IMR-90 (cell line): ENCODE results near the gene IQCE. TPM values are rescaled to one million over a fixed set of nuclear protein-coding genes. Genes with fewer than 3 reads are reported as not detected.

Source experiments
- ATAC-seq: fragments of 200-7000 bp; cut with Tn5 transposase; 2 replicates; pipeline ENCODE4 v1.9.1; 2020; ENCODE audit warnings: low read depth, mild to moderate bottlenecking, moderate library complexity
- BruUV-seq: library from RNA; stranded (reverse); fragments of 400-500 nt; replicated peaks from 2 replicates; lab custom pipeline; 2021; lab: Mats Ljungman, UMichigan
- CTCF ChIA-PET: fragments of 300-600 bp; formaldehyde crosslinking; extraction: SDS; loops from one replicate; lab custom pipeline; 2021; ENCODE audit warnings: antibody characterized with exemption; lab: Yijun Ruan, JAX
- POLR2A ChIA-PET: fragments of 300-600 bp; sonication (Branson Sonifier 250); formaldehyde crosslinking; loops from one replicate; lab custom pipeline; 2022; ENCODE audit warnings: antibody characterized with exemption; ENCODE audit not compliant: unreplicated experiment; lab: Charles Lee
- DNase-seq: peaks from one replicate; pipeline ENCODE4 v3.0.0; 2013
- H2AFZ ChIP-seq: replicated peaks from 2 replicates; pipeline ENCODE3; 2013; ENCODE audit warnings: low read length, mild to moderate bottlenecking; ENCODE audit not compliant: poor library complexity
- H2AK5ac ChIP-seq: 2 replicates; pipeline ENCODE4 v1.6.1; 2013; ENCODE audit warnings: low read depth, low read length, inconsistent platforms
- H2AK9ac ChIP-seq: replicated peaks from 2 replicates; pipeline ENCODE3; 2013; ENCODE audit warnings: mild to moderate bottlenecking, low read depth, low read length, moderate library complexity; ENCODE audit not compliant: poor library complexity
- H2BK120ac ChIP-seq: 2 replicates; pipeline ENCODE4 v1.6.1; 2013; ENCODE audit warnings: low read depth, low read length, inconsistent platforms
- H2BK15ac ChIP-seq: 3 replicates; pipeline ENCODE4 v1.6.1; 2013; ENCODE audit warnings: low read depth, low read length, inconsistent platforms
- H2BK20ac ChIP-seq: 2 replicates; pipeline ENCODE4 v1.6.1; 2013; ENCODE audit warnings: low read depth, mild to moderate bottlenecking, inconsistent platforms, low read length, moderate library complexity
- H2BK5ac ChIP-seq: 2 replicates; pipeline ENCODE4 v1.6.1; 2013; ENCODE audit warnings: mild to moderate bottlenecking, low read depth, low read length, inconsistent platforms; ENCODE audit not compliant: poor library complexity, severe bottlenecking
- H3K14ac ChIP-seq: replicated peaks from 2 replicates; pipeline ENCODE4 v1.6.1; 2013; ENCODE audit warnings: low read depth, low read length, inconsistent platforms
- H3K18ac ChIP-seq: 2 replicates; pipeline ENCODE4 v1.6.1; 2013; ENCODE audit warnings: low read depth, low read length, control low read depth
- H3K23ac ChIP-seq: 2 replicates; pipeline ENCODE4 v1.6.1; 2013; ENCODE audit warnings: low read depth, low read length, inconsistent platforms
- H3K27ac ChIP-seq: 2 replicates; pipeline ENCODE4 v1.5.1; 2013; ENCODE audit warnings: mild to moderate bottlenecking, control low read depth, low read length; ENCODE audit not compliant: insufficient read depth
- H3K27me3 ChIP-seq: 2 replicates; pipeline ENCODE4 v1.6.1; 2013; ENCODE audit warnings: low read length; ENCODE audit not compliant: control insufficient read depth, insufficient read depth
- H3K36me3 ChIP-seq: 2 replicates; pipeline ENCODE4 v1.6.1; 2013; ENCODE audit warnings: low read length, mixed read lengths; ENCODE audit not compliant: control insufficient read depth, insufficient read depth
- H3K4ac ChIP-seq: 2 replicates; pipeline ENCODE4 v1.6.1; 2013; ENCODE audit warnings: low read depth, low read length, inconsistent platforms
- H3K4me1 ChIP-seq: 2 replicates; pipeline ENCODE4 v1.6.1; 2013; ENCODE audit warnings: low read length, mixed read lengths; ENCODE audit not compliant: control insufficient read depth, insufficient read depth
- H3K4me2 ChIP-seq: 2 replicates; pipeline ENCODE4 v1.6.1; 2013; ENCODE audit warnings: low read depth, mild to moderate bottlenecking, control low read depth, low read length, moderate library complexity
- H3K4me3 ChIP-seq: 2 replicates; pipeline ENCODE4 v1.5.1; 2013; ENCODE audit warnings: low read depth, mild to moderate bottlenecking, control low read depth, low read length, moderate library complexity; ENCODE audit not compliant: insufficient read depth
- H3K56ac ChIP-seq: 2 replicates; pipeline ENCODE4 v1.6.1; 2013; ENCODE audit warnings: low read length, inconsistent platforms; ENCODE audit not compliant: insufficient read depth; ENCODE audit errors: extremely low read depth
- H3K79me1 ChIP-seq, 2 experiments: 2 replicates each; pipeline ENCODE4 v1.6.1; 2013; ENCODE audit warnings: low read length in 2 of 2, inconsistent platforms in 1 of 2, low read depth in 1 of 2
- H3K9ac ChIP-seq: 2 replicates; pipeline ENCODE4 v1.6.1; 2013; ENCODE audit warnings: low read depth, low read length, control low read depth
- H3K9me1 ChIP-seq: 2 replicates; pipeline ENCODE4 v1.6.1; 2013; ENCODE audit warnings: low read length, inconsistent platforms; ENCODE audit not compliant: insufficient read depth
- H3K9me3 ChIP-seq: 2 replicates; pipeline ENCODE4 v1.6.1; 2013; ENCODE audit warnings: low read length; ENCODE audit not compliant: control insufficient read depth, insufficient read depth
- H4K20me1 ChIP-seq: 2 replicates; pipeline ENCODE4 v1.6.1; 2013; ENCODE audit warnings: low read length, inconsistent platforms; ENCODE audit not compliant: insufficient read depth
- H4K5ac ChIP-seq: 2 replicates; pipeline ENCODE4 v1.6.1; 2013; ENCODE audit warnings: mild to moderate bottlenecking, low read depth, low read length, control low read depth
- H4K8ac ChIP-seq, 2 experiments: 2 replicates each; pipeline ENCODE4 v1.6.1; 2013; ENCODE audit warnings: low read depth in 2 of 2, low read length in 2 of 2, control low read depth in 1 of 2, inconsistent platforms in 1 of 2
- H4K91ac ChIP-seq: 2 replicates; pipeline ENCODE4 v1.6.1; 2013; ENCODE audit warnings: low read depth, low read length, inconsistent platforms; ENCODE audit not compliant: insufficient read depth
- BHLHE40 ChIP-seq: fragments of 150-350 bp; IDR thresholded peaks from 2 replicates; pipeline ENCODE4 v1.6.1; 2016; ENCODE audit warnings: mild to moderate bottlenecking, low read depth, low read length
- CEBPB ChIP-seq: IDR thresholded peaks from 2 replicates; pipeline ENCODE4 v1.6.1; 2012; ENCODE audit warnings: low read depth, low read length, improper control_type of control experiment
- CHD1 ChIP-seq: IDR thresholded peaks from 2 replicates; pipeline ENCODE4 v1.6.1; 2012; ENCODE audit warnings: low read depth, low read length, improper control_type of control experiment
- ELK1 ChIP-seq: fragments of 150-350 bp; IDR thresholded peaks from 2 replicates; pipeline ENCODE4 v1.6.1; 2016; ENCODE audit warnings: low read depth, mild to moderate bottlenecking, low read length, moderate library complexity, borderline replicate concordance
- FOS ChIP-seq: fragments of 150-350 bp; IDR thresholded peaks from 2 replicates; pipeline ENCODE4 v1.6.1; 2016; ENCODE audit warnings: low read depth, low read length
- MAFK ChIP-seq: IDR thresholded peaks from 2 replicates; pipeline ENCODE4 v1.6.1; 2012; ENCODE audit warnings: low read depth, low read length, improper control_type of control experiment
- MAZ ChIP-seq: IDR thresholded peaks from 2 replicates; pipeline ENCODE4 v1.6.1; 2012; ENCODE audit warnings: low read depth, mild to moderate bottlenecking, low read length, improper control_type of control experiment, moderate library complexity, borderline replicate concordance
- MXI1 ChIP-seq: IDR thresholded peaks from 2 replicates; pipeline ENCODE4 v1.6.1; 2012; ENCODE audit warnings: low read depth, mild to moderate bottlenecking, low read length, moderate library complexity, borderline replicate concordance
- RAD21 ChIP-seq: IDR thresholded peaks from 2 replicates; pipeline ENCODE4 v1.6.1; 2012; ENCODE audit warnings: low read length, improper control_type of control experiment
- RCOR1 ChIP-seq: IDR thresholded peaks from 2 replicates; pipeline ENCODE4 v1.6.1; 2012; ENCODE audit warnings: mild to moderate bottlenecking, low read length, improper control_type of control experiment; ENCODE audit not compliant: insufficient replicate concordance
- RFX5 ChIP-seq: IDR thresholded peaks from 2 replicates; pipeline ENCODE4 v1.8.0; 2012; ENCODE audit warnings: low read depth, mild to moderate bottlenecking, low read length, moderate library complexity
- SMC3 ChIP-seq: fragments of 150-350 bp; IDR thresholded peaks from 2 replicates; pipeline ENCODE4 v1.6.1; 2016; ENCODE audit warnings: low read depth, mild to moderate bottlenecking, antibody characterized with exemption, low read length, moderate library complexity
- USF2 ChIP-seq: fragments of 150-350 bp; IDR thresholded peaks from 2 replicates; pipeline ENCODE4 v1.6.1; 2017; ENCODE audit warnings: mild to moderate bottlenecking, antibody characterized with exemption, low read length, low read depth
- WGBS, 2 experiments: methylation state at CpG; one replicate each; pipeline versions ENCODE4 v1.1.5 to v1.1.7; 2013; ENCODE audit warnings: missing lambda C conversion rate in 2 of 2; ENCODE audit not compliant: insufficient read length in 1 of 2; ENCODE audit errors: extremely low coverage in 2 of 2; 5-methylcytosine and 5-hydroxymethylcytosine counted together
- dilution Hi-C: fragments of 300-500 bp; cut with HindIII; formaldehyde crosslinking; loops from one replicate; pipeline ENCODE4 v1.14.3; 2018; ENCODE audit warnings: low sequenced_read_pairs; ENCODE audit not compliant: unreplicated experiment
- in situ Hi-C: fragments of 300-500 bp; cut with MboI; formaldehyde crosslinking; loops from 3 replicates; pipeline ENCODE4 v1.14.3; 2019; ENCODE audit warnings: low sequenced_read_pairs, inconsistent platforms, mixed read lengths
- intact Hi-C: fragments of 100-400 bp; cut with micrococcal nuclease; formaldehyde crosslinking; loops from 2 replicates; pipeline ENCODE4 v1.10.0; 2022
- polyA plus RNA-seq, 3 experiments: library from polyadenylated mRNA; depleted of rRNA; stranded (reverse); fragments of >200 nt; gene quantifications; 2 replicates each; pipeline ENCODE4 v1.2.3, GENCODE V29; 2012; ENCODE audit warnings: low replicate concordance in 1 of 3
- total RNA-seq: library from RNA; depleted of rRNA; stranded (reverse); fragments of >200 nt; gene quantifications from 2 replicates; pipeline ENCODE4 v1.2.3, GENCODE V29; 2012
- TF ChIP-seq, protein P1 (sequence below): conservative IDR thresholded peaks from 2 replicates; pipeline ENCODE4 v1.5.1; 2012; ENCODE audit warnings: mild to moderate bottlenecking, low read depth, low read length, improper control_type of control experiment

IQCE gene
- total and polyA plus RNA-seq, 2 of the 4 experiments (the other 2 are of a cell fraction), result 5.0 to 6.3 TPM

DNA sequence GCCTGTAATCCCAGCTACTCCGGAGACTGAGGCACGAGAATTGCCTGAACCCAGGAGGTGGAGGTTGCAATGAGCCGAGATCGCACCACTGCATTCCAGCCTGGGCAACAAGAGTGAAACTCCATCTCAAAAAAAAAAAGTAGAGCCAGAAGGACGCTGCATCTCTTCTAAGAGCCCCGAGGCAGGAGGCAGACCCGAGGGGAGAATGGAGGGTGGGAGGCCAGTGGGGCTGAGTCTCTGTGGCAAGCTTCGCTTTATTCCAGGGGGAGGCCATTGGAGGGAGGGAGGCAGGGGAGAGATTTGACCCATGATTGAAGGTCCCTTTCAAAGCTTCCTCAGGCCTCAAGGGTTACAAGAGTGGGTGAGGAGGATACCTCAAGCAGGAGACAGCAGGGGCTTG, 91.7 kb downstream of the IQCE start:
- no peaks in the 10 kb centered on the region for H3K27me3 ChIP-seq
- no peaks in the 10 kb centered on the region for H3K9me3 ChIP-seq
- no peak overlapping the region for H2BK20ac ChIP-seq
- ChIA-PET POLR2A (no interaction called here), CTCF (no interaction called here)
- dilution Hi-C loops (no loop called here), in situ Hi-C loops (no loop called here), intact Hi-C loops (no loop called here)
- ATAC-seq, result no peak
- no peak overlapping the region for H4K8ac ChIP-seq
- H3K56ac ChIP-seq, result no peak overlapping the region
- H3K27ac ChIP-seq, result no peak overlapping the region
- H3K79me1 ChIP-seq, result peaks cover 7 to 48% of the 10 kb centered on the region in 2 experiments
- no peak overlapping the region for H4K5ac ChIP-seq
- no peaks in the 10 kb centered on the region for H3K9me1 ChIP-seq
- H3K4me1 ChIP-seq, result peaks cover 1% of the 10 kb centered on the region
- no peak overlapping the region for H3K4me2 ChIP-seq
- peaks cover 37% of the 10 kb centered on the region for H4K20me1 ChIP-seq
- no peak overlapping the region for H2AK9ac ChIP-seq
- H3K9ac ChIP-seq, result no peak overlapping the region
- H4K91ac ChIP-seq, result no peak overlapping the region
- H3K23ac ChIP-seq, result no peak overlapping the region
- DNase-seq, result no peak
- H3K36me3 ChIP-seq, result peaks cover 56% of the 10 kb centered on the region
- H3K4me3 ChIP-seq, result no peak overlapping the region
- H2BK120ac ChIP-seq, result no peak overlapping the region
- H3K14ac ChIP-seq, result no peak overlapping the region
- TF ChIP-seq CEBPB (no peak), RCOR1 (no peak), MAFK (no peak), USF2 (no peak), BHLHE40 (no peak), MXI1 (no peak), CHD1 (no peak), RFX5 (no peak), RAD21 (no peak), ELK1 (no peak), SMC3 (no peak), FOS (no peak), MAZ (no peak)
- TF ChIP-seq, protein P1, sequence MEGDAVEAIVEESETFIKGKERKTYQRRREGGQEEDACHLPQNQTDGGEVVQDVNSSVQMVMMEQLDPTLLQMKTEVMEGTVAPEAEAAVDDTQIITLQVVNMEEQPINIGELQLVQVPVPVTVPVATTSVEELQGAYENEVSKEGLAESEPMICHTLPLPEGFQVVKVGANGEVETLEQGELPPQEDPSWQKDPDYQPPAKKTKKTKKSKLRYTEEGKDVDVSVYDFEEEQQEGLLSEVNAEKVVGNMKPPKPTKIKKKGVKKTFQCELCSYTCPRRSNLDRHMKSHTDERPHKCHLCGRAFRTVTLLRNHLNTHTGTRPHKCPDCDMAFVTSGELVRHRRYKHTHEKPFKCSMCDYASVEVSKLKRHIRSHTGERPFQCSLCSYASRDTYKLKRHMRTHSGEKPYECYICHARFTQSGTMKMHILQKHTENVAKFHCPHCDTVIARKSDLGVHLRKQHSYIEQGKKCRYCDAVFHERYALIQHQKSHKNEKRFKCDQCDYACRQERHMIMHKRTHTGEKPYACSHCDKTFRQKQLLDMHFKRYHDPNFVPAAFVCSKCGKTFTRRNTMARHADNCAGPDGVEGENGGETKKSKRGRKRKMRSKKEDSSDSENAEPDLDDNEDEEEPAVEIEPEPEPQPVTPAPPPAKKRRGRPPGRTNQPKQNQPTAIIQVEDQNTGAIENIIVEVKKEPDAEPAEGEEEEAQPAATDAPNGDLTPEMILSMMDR, result no peak
- H2BK5ac ChIP-seq, result no peak overlapping the region
- no peak overlapping the region for H2AFZ ChIP-seq
- no peak overlapping the region for H2AK5ac ChIP-seq
- H3K18ac ChIP-seq, result no peak overlapping the region
- 89% methylated on average over 5 of the region's 8 CpGs; no CpG with 5 or more reads in 1 of the 2 experiments for WGBS, 2 experiments
- no TSS peak for BruUV-seq
- H3K4ac ChIP-seq, result no peak overlapping the region
- H2BK15ac ChIP-seq, result no peak overlapping the region
